HL-60 (cell line): ENCODE results near the gene SLC13A1.

ENCODE experiments used
- DNase-seq, 2 experiments: peaks; one replicate each; pipeline ENCODE4 v3.0.0-alpha.2; 2010 to 2020; ENCODE audit warnings: low read depth in 1 of 2, low spot score in 1 of 2
- H3K27ac ChIP-seq: fragments of 250-450 bp; sonication (Bioruptor Pico); replicated peaks from 2 replicates; pipeline ENCODE4 v1.5.1; 2020; ENCODE audit warnings: mild to moderate bottlenecking, moderate library complexity
- H3K27me3 ChIP-seq: fragments of 250-450 bp; sonication (Bioruptor Pico); 2 replicates; pipeline ENCODE4 v1.5.1; 2021; ENCODE audit warnings: mild to moderate bottlenecking, moderate library complexity; ENCODE audit not compliant: insufficient read depth, poor library complexity, severe bottlenecking
- H3K4me3 ChIP-seq: replicated peaks from 2 replicates; pipeline ENCODE4 v1.5.1; 2011; ENCODE audit warnings: mild to moderate bottlenecking, control low read depth, low read length; ENCODE audit not compliant: insufficient read depth
- CTCF ChIP-seq: IDR thresholded peaks from one replicate; pipeline ENCODE4 v1.5.1; 2011; ENCODE audit warnings: low read length, control low read depth, inconsistent platforms; ENCODE audit not compliant: insufficient read depth
- GABPA ChIP-seq: IDR thresholded peaks from 2 replicates; pipeline ENCODE4 v1.6.1; 2012; ENCODE audit warnings: low read depth
- POLR2AphosphoS5 ChIP-seq: IDR thresholded peaks from 2 replicates; pipeline ENCODE4 v1.6.1; 2012; ENCODE audit warnings: low read depth
- REST ChIP-seq: IDR thresholded peaks from 2 replicates; pipeline ENCODE4 v1.6.1; 2012; ENCODE audit warnings: low read depth; ENCODE audit not compliant: insufficient replicate concordance
- SPI1 ChIP-seq: IDR thresholded peaks from 2 replicates; pipeline ENCODE4 v1.6.1; 2012; ENCODE audit warnings: low read depth, mild to moderate bottlenecking, borderline replicate concordance

The SLC13A1 gene

GRCh38 chr7:123143252-123144006 is 56.3 kb downstream of the SLC13A1 start:
- no peaks in the 10 kb centered on the region for H3K27me3 ChIP-seq
- no peak for TF ChIP-seq POLR2AphosphoS5
- no peak for TF ChIP-seq SPI1
- no peak for TF ChIP-seq CTCF
- TF ChIP-seq GABPA: no peak
- no peak for TF ChIP-seq REST

GRCh38 chr7:123140561-123140960 is 59.2 kb downstream of the SLC13A1 start:
- no peaks in the 10 kb centered on the region for H3K27me3 ChIP-seq
- no peak overlapping the region for H3K27ac ChIP-seq
- no peak for TF ChIP-seq REST
- no peak for TF ChIP-seq POLR2AphosphoS5
- no peak for TF ChIP-seq CTCF
- no peak overlapping the region for H3K4me3 ChIP-seq
- DNase-seq: no peak

More at GRCh38 chr7:123143252-123144006, 56.3 kb downstream of the SLC13A1 start:
- no peak overlapping the region for H3K4me3 ChIP-seq
- no peak overlapping the region for H3K27ac ChIP-seq
- no peak for DNase-seq

GRCh38 chr7:123135960-123136359 is 63.8 kb downstream of the SLC13A1 start:
- TF ChIP-seq CTCF: no peak
- no peak for TF ChIP-seq GABPA
- no peak for TF ChIP-seq REST
- TF ChIP-seq POLR2AphosphoS5: no peak
- no peak for TF ChIP-seq SPI1
- no peak for DNase-seq
- no peak overlapping the region for H3K27ac ChIP-seq
- no peak overlapping the region for H3K4me3 ChIP-seq
- no peaks in the 10 kb centered on the region for H3K27me3 ChIP-seq
